ENCODE measurements around the gene BEND3.

The BEND3 gene

DNA sequence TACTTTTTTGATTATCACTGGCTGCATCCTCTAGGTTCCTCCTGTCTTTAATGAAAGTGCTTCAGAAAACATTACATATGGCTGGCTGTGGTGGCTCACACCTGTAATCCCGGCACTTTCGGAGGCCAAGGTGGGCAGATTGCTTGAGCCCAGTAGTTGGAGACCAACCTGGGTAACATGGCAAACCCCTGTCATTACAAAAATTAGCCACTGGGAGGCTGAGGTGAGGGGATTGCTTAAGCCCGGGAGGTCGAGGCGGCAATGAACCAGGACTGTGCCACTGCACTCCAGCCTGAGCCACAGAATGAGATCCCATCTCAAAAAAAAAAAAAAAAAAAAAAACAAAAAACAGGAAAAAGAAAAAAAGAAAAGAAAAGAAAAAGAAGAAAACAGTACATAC lies 35.3 kb downstream of the BEND3 start:
- no peak for DNase-seq

GRCh38 chr6:107079429-107079828 lies 35.9 kb downstream of the BEND3 start:
- DNase-seq = no peak

- DNase-seq = no peak
Measured at GRCh38 chr6:107077710-107078109, 37.6 kb downstream of the BEND3 start.

GRCh38 chr6:107075951-107076381 lies 39.3 kb downstream of the BEND3 start:
- DNase-seq = no peak

DNA sequence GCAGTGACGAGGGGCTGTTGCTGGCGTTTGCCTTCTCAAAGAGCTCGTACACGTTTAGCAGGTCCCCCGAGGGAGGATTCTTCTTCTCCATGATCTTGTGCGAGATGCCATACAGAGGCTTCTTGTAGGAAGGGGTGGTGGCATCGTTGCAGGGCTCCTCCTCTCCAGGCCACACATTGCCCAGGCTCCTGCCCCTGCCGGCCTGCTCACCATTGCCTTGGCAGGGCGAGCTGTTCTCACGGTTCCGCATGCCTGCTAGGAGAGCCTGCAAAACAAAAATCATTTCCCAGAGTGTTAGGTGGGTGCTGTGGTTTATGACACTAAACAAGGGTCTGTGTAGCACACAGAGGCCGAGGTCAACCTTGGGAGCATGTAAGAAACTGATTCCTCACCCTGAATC lies 44.6 kb downstream of the BEND3 start:
- no peak for DNase-seq

GRCh38 chr6:107069631-107070548 lies 45.4 kb downstream of the BEND3 start:
- DNase-seq = no peak

DNA sequence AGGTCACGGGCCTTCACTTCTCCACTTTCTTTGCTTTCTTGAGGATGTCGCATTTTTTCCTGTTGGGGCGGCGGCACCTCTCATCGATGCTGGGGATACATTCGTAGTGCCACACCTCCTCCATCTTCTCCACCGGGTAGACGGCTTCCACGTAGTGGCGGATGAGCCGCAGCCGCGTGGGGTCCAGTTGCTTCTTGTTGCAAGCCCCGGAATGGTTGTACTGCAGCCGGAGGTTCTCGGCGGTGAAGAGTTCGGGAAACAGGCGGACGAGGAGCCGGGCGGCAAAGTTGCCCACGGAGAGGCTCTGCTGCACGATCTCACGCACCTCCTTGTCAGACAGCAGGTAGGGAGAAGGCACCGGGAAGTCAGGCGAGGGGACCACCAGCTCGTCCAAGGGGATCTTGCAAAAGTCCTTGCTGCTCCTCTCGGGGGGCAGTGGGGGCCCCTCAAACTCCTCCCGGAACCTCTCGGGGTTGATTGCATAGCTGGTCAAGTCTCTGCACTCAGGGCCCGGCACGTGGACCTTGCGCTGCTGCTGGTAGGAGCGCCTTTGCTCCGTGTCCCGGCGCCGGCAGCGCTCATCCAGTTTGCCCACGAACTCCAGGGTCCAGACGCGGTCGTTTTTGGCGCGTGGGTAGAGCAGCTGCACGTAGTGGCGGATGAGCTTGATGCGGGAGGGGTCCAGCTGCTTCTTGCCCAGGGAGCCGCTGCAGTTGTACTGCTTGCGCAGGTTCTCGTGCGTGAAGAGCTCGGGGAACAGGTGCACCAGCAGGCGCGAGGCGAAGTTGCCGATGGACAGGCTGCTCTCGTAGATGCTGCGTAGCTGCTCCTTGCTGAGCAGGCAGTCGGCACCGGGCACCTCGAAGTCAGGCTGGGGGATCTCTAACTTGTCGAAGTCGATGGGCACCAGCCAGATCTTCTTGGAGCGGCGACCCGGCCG lies 46.4 kb downstream of the BEND3 start:
- DNase-seq = no peak

DNA sequence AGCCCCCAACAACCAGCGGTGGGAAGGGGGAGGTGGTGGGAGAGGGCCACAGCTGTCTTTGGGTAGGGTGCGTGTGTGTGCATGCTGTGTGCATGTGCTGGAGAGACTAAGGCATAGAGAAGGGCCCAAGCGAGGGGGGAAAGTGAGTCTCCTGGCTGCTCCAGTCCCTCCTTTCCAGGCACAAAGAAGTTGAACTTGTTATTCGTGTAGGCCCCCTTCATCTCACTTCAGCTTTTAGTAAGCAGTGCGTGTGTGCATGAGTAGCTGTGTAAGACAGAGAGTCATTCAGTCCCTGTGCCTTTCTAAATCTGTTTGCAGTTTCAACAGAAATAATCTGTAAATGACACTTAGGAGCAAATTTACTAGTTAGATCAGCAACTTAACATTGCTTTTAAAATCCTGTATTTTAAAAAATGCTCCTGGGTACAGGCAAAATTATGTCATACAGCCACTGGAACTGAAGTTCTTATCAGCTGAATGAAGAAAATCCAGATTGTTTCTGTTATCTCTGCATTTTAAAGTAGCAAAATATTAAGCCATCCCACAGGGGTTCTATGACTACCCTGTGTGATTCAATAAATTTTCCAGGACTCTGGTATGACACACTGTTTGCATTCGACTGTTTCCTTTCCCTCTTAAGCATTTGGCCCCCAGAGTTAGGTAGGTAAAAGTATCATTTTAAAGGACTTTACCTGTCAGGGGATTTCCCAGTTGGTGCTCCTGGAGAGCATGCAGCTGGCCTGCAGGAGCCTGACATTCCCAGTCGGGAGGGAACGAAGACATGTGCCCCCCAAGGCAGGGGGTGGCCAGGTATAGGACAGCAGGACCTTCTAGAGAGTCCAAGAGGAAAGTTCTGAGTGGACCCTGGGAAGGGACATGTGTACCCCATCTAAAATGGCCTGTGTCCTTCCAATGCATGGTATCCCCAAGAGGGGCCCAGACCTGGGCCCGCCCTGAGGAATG lies 48.3 kb downstream of the BEND3 start:
- DNase-seq = no peak

DNA sequence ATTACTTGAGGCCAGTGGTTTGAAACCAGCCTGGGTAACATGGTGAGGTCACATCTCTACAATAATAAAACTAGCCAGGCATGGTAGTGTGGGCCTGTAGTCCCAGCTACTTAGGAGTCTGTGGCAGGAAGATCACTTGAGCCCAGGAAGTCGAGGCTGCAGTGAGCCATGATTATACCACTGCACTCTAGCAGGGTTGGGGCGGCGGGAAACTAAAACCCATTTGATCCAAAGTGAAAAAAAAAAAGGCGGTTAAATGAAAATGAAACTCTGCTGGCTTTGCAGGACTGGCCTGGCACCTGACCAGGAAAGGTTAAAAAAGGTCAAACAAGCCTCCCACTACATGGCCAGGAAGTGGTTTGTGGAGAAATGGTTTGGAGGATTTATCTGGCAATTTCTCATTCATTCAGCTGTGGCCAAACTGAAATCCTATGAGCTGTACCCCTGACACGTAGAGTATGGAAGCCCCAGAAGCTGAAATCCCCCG lies 50.7 kb downstream of the BEND3 start:
- DNase-seq = no peak

- DNase-seq = no peak
Measured at GRCh38 chr6:107062691-107063090, 52.6 kb downstream of the BEND3 start.

DNA sequence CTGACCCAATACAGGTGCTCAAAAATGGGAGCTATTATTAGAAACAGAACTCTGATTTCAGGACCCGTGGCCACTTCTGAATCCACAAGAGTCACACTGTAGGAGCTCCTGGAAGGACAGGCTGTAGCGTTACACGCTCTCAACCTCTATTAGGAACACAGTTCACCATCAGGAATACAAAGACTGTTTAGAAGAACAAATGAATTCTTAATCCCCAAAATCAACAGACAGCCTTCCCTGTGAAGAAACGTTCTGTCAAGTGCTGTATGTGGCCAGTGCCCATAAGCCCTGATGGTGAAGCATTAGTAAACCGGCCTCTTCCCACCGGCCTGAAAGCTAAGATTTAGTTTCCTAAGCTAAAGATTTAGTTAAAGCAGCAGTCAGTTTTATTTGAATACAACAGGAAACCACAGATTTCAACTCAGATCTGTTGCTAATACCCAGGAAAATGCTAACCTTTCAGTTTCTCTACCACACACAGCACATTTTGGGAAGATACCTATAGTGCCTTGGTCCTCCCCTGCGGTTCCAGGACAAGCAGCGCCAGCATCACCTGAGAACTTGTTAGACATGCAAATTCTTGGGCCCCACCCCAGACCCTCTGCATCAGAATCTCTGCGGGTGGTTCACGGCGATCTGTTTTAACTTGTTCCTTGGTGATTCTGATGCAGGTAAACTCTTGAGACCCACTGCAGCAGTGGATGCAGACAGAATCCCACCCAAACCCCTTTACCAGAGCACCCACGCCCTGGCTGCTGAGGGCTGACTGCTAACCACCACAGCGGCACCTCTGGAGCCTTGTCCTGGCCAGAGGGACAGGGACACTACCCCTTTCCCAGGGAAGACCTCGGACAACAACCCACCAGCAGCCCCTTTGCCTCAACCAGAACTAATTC lies 53.9 kb downstream of the BEND3 start:
- DNase-seq = no peak

GRCh38 chr6:107060704-107061103 lies 54.6 kb downstream of the BEND3 start:
- DNase-seq = no peak

- DNase-seq = no peak
Measured at GRCh38 chr6:107059606-107060005, 55.7 kb downstream of the BEND3 start.

DNA sequence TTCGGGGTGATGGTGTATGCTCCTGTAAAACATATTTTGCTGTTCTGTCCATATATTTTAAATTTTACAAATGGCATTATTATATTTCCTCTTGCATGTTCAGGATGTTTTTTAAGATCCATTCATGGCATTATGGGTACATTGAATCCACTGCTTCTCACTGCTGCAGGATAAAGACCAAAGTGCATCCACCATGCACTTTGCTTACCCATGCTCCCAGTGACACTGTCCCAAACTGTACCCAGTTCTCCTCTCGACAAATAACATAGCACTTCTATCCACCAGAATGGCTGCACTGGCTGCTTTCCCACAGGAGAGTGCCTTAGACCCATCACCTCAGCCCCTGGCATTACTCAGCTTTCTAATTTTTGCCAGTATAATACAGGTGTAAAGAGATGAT lies 57.6 kb downstream of the BEND3 start:
- DNase-seq = no peak

DNA sequence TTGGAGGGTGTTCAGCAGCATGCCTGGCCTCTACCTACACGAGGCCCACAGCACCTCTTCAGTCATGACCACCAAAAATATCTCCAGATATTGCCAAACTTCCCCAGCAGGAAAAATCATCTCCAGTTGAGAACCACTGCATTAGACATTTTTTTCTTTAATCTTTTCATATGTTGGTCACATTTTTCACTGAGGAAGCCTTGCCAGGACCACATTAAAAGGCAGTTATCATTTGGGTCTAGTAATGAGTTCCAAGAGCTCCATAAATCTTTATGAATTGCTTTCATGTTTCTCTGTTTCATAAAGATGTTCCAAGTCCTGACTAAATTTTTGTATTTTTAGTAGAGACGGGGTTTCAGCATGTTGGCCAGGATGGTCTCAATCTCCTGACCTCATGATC lies 58.5 kb downstream of the BEND3 start:
- DNase-seq = no peak

- no peak for DNase-seq
Measured at GRCh38 chr6:107047807-107048206, 67.5 kb downstream of the BEND3 start.

DNA sequence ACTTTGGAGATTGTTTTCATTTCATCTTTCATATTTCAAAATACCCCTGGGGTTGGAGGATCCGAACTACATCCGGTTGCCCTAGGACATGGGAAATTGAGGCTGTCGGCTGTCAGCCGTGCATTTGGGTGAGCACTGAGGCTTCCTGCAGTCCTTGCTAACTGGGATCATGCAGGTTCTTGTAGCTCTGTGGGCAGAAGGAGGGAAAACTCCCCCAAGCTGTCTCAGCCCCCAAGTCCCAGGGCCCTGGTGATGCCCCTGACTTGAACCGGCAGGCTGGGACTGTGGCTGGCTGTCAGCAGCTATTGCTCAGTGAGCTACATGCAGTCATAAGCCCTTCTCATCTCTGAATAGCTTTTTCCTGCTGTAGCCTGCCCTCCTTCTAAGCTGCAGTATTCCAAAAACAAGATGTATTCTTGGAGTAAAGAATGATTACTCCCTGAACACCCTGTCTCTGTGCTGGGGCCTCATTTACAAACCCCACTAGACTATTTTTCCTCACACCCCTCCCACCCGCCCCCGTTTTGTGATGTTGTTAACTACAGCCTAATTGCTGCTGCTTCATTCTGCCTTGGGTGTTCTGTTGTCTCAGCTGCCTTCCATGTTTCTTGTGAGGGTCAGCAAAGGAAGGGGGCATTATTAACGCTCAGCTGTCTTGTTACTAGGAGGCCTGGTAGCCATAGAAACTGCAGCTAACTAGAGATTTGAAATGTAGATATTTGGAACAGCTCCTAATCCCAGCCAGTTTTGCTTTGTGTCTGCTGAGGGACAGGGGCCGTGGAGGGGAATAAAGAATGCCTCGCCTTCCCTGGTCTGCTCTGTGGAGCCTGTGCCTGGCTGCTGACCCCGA lies 69.3 kb downstream of the BEND3 start:
- no peak for DNase-seq

DNA sequence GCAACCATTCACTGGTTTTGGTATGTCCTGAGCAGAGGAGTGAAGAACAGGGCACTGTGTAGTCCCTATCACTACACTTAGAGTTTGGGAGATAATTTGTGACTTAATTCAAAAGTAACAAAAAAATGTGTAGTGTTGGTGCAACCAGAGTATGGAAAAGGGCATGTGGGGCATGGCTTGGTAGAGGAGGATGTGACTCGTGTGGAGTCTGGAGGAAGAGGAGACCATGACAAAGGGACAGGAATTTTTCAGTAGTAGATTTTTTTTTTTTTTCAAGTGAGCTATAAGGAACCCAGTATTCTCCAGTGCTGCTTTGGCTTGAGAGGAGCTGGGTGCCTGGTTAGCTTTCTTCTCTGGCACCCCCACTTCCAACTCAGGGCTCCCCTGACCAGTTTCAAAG lies 82.2 kb downstream of the BEND3 start:
- DNase-seq = no peak

DNA sequence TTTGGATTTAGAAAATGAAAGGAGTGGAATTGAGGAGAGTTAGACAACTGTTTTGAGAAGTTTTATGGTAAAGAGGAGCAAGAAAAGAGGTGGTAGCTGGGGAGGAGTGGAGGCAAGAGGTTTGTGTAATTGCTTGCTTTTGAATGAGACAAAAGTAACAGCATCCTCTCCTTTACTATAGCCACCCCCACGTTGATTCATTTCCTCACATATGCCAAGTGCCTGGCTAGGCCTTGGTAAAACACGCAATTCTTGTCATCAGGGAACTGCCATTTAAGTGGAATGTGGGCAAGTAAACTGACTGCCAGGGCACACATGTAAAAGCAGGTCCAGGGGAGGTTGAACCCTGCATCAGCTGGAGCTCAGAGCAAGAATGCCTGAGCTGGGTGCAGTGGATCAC lies 83.3 kb downstream of the BEND3 start:
- DNase-seq = no peak

GRCh38 chr6:107030151-107030550 lies 85.2 kb downstream of the BEND3 start:
- no peak for DNase-seq
